A549 (cell line): ENCODE measurements around the gene PTPRE. TPM values are rescaled to one million over a fixed set of nuclear protein-coding genes. Genes with fewer than 3 reads are reported as not detected.

Experiments used
- ATAC-seq, 2 experiments: fragments of 200-7000 bp in 1 of 2; fragments of >200 bp in 1 of 2; cut with Nextera tagmentation in 1 of 2; cut with Tn5 transposase in 1 of 2; 3 replicates each; pipeline versions ENCODE4 v1.8.0 to v1.9.1; 2018 to 2020; ENCODE audit warnings: mild to moderate bottlenecking in 1 of 2, moderate library complexity in 1 of 2
- CTCF ChIA-PET: fragments of 300-600 bp; sonication (Branson Sonifier 250); formaldehyde crosslinking; extraction: SDS; loops from one replicate; lab custom pipeline; 2021; ENCODE audit warnings: antibody characterized with exemption, inconsistent platforms; lab: Yijun Ruan, JAX
- POLR2A ChIA-PET: fragments of 350-600 bp; formaldehyde crosslinking; extraction: SDS; loops from one replicate; lab custom pipeline; 2021; ENCODE audit warnings: antibody characterized with exemption, inconsistent platforms; lab: Yijun Ruan, JAX
- DNase-seq, 2 experiments: peaks; one replicate each; pipeline versions ENCODE4 v3.0.0 to v3.0.0-alpha.2; 2011 to 2016; ENCODE audit warnings: low read depth in 1 of 2, low spot score in 1 of 2
- FAIRE-seq: peaks from 2 replicates; lab custom pipeline; 2011; peaks lifted over from hg19 to GRCh38; lab: Jason Lieb, UNC
- H3K27ac ChIP-seq, 2 experiments: fragments of >200 bp; sonication (Bioruptor Twin); formaldehyde crosslinking; 3 replicates each; pipeline ENCODE4 v1.5.1; 2016 to 2017
- H3K4me1 ChIP-seq: fragments of >200 bp; sonication (Bioruptor Twin); formaldehyde crosslinking; 3 replicates; pipeline ENCODE4 v1.6.1; 2016
- H3K4me2 ChIP-seq: fragments of >200 bp; sonication (Bioruptor Twin); formaldehyde crosslinking; 3 replicates; pipeline ENCODE4 v1.6.1; 2016
- H3K4me3 ChIP-seq: fragments of >200 bp; sonication (Bioruptor Twin); formaldehyde crosslinking; 3 replicates; pipeline ENCODE4 v1.5.1; 2016
- H3K9me3 ChIP-seq: fragments of >200 bp; sonication (Bioruptor Twin); formaldehyde crosslinking; 3 replicates; pipeline ENCODE4 v1.6.1; 2016
- ATOH8 ChIP-seq: fragments of 250-450 bp; sonication (Bioruptor Pico); IDR thresholded peaks from 2 replicates; pipeline ENCODE4 v1.5.0; 2020; ENCODE audit warnings: low read depth, mild to moderate bottlenecking, moderate library complexity
- CHD4 ChIP-seq: fragments of 200-600 bp; sonication (generic); IDR thresholded peaks from 2 replicates; pipeline ENCODE4 v1.6.1; 2016; ENCODE audit warnings: antibody characterized with exemption, mild to moderate bottlenecking, borderline replicate concordance
- EP300 ChIP-seq, 2 experiments: fragments of >200 bp; sonication (Bioruptor Twin); formaldehyde crosslinking; IDR thresholded peaks; 2 replicates in 1 of 2; 3 replicates in 1 of 2; pipeline ENCODE4 v1.6.1; 2016 to 2017
- HDAC2 ChIP-seq: fragments of 200-600 bp; sonication (generic); IDR thresholded peaks from 2 replicates; pipeline ENCODE4 v1.6.1; 2016
- HMGXB4 ChIP-seq: fragments of 250-450 bp; sonication (Bioruptor Pico); IDR thresholded peaks from 2 replicates; pipeline ENCODE4 v1.5.0; 2021; ENCODE audit warnings: mild to moderate bottlenecking, moderate library complexity, borderline replicate concordance
- HOXB5 ChIP-seq: fragments of 250-450 bp; sonication (Bioruptor Pico); IDR thresholded peaks from 2 replicates; pipeline ENCODE4 v1.5.0; 2020; ENCODE audit warnings: mild to moderate bottlenecking, moderate library complexity
- KDM5A ChIP-seq: fragments of 200-600 bp; sonication (generic); IDR thresholded peaks from 2 replicates; pipeline ENCODE4 v1.6.1; 2016; ENCODE audit warnings: antibody characterized with exemption, mild to moderate bottlenecking
- MAX ChIP-seq: IDR thresholded peaks from 2 replicates; pipeline ENCODE4 v1.6.1; 2012
- MAZ ChIP-seq: fragments of 150-350 bp; IDR thresholded peaks from 2 replicates; pipeline ENCODE4 v1.6.1; 2014; ENCODE audit warnings: antibody characterized with exemption, low read depth, low read length, borderline replicate concordance
- NR3C1 ChIP-seq: fragments of >200 bp; sonication (Bioruptor Twin); formaldehyde crosslinking; IDR thresholded peaks from 3 replicates; pipeline ENCODE4 v1.6.1; 2017
- POLR2AphosphoS2 ChIP-seq: conservative IDR thresholded peaks from 2 replicates; pipeline ENCODE4 v1.6.1; 2012; ENCODE audit warnings: low read length, improper control_type of control experiment, inconsistent platforms
- RARB ChIP-seq: fragments of 250-450 bp; sonication (Bioruptor Pico); IDR thresholded peaks from 2 replicates; pipeline ENCODE4 v1.8.0; 2021; ENCODE audit warnings: mild to moderate bottlenecking, moderate library complexity
- RCOR1 ChIP-seq: fragments of 150-350 bp; IDR thresholded peaks from 2 replicates; pipeline ENCODE4 v1.6.1; 2014; ENCODE audit warnings: antibody characterized with exemption, low read length, low read depth
- SMC3 ChIP-seq: fragments of >200 bp; sonication (Bioruptor Twin); formaldehyde crosslinking; IDR thresholded peaks from 3 replicates; pipeline ENCODE4 v1.6.1; 2018; ENCODE audit warnings: inconsistent platforms
- TFCP2L1 ChIP-seq: fragments of 250-450 bp; sonication (Bioruptor Pico); IDR thresholded peaks from 2 replicates; pipeline ENCODE4 v1.5.0; 2021; ENCODE audit warnings: mild to moderate bottlenecking
- TP53 ChIP-seq: fragments of 250-450 bp; sonication (Bioruptor Pico); IDR thresholded peaks from 2 replicates; pipeline ENCODE4 v1.5.0; 2021; ENCODE audit warnings: mild to moderate bottlenecking, moderate library complexity
- ZC3H11A ChIP-seq: fragments of 450-650 bp; IDR thresholded peaks from 2 replicates; pipeline ENCODE4 v1.6.1; 2014; ENCODE audit warnings: antibody characterized with exemption, mild to moderate bottlenecking
- ZFP36 ChIP-seq: fragments of 450-650 bp; IDR thresholded peaks from 2 replicates; pipeline ENCODE4 v1.6.1; 2014; ENCODE audit warnings: borderline replicate concordance; ENCODE audit not compliant: partially characterized antibody
- WGBS: methylation state at CpG from one replicate; pipeline ENCODE4 v1.1.6; 2017; ENCODE audit errors: missing lambda C conversion rate; 5-methylcytosine and 5-hydroxymethylcytosine counted together
- polyA plus RNA-seq, 4 experiments: library from polyadenylated mRNA; depleted of rRNA in 3 of 4; stranded (reverse); fragments of >200 nt; fragmentation: RNase III in 1 of 4; extraction: RNeasy Plus Mini Kit Qiagen cat#74134 plus additional on column Dnase treatment in 1 of 4; gene quantifications; 2 replicates in 3 of 4; 3 replicates in 1 of 4; pipeline ENCODE4 v1.2.3, GENCODE V29; 2011 to 2017
- TF ChIP-seq, protein P1 (sequence below): IDR thresholded peaks from 2 replicates; pipeline ENCODE4 v1.6.1; 2012; ENCODE audit warnings: low read depth, borderline replicate concordance
- TF ChIP-seq, protein P2 (sequence below): fragments of >200 bp; sonication (Bioruptor Twin); formaldehyde crosslinking; IDR thresholded peaks from 3 replicates; pipeline ENCODE4 v1.5.1; 2016

The PTPRE gene
- polyA plus RNA-seq, 2 of the 4 experiments (the other 2 are of a cell fraction): 0.31 to 1.5 TPM

DNA sequence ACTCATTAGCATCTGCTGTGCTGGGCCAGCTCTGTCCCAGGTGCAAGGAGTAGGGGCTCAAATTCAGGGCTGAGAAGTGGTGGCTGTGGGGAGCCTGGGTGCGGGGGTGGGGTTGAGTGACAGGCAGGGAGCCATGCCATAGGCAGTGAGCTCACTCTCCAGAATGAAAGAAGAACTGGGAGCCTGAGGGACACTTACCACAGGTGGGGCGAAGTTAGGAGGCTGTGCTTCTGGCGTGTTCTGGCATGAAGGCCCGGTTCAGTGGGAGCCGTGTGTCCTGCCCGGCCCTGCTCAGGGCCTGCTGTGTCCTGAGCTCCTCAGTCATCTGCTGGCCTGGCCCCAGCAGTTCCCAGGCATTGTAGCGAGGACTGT is 156.8 kb downstream of the PTPRE start:
- H3K4me2 ChIP-seq: no peak overlapping the region
- H3K4me3 ChIP-seq: no peak overlapping the region
- ChIA-PET POLR2A (no interaction called here), CTCF (interaction anchor here (0.8 to 6.4 kb wide), 5 partner anchors 11 to 210 kb away, joined by 3 to 31 read pairs (median 6); partner anchors contain the start of gene PTPRE)
- ATAC-seq (no peak), DNase-seq (no peak), FAIRE-seq (no peak)
- TF ChIP-seq POLR2AphosphoS2 (no peak), HOXB5 (CRISPR knock-in tag) (no peak), MAX (no peak), ZFP36 (no peak), TP53 (no peak)
- H3K4me1 ChIP-seq: no peaks in the 10 kb centered on the region
- 75% methylated on average over 6 of the region's 7 CpGs for WGBS
- H3K9me3 ChIP-seq: no peaks in the 10 kb centered on the region
- H3K27ac ChIP-seq: peak overlapping the region in 1 of 2 experiments; percentile 27; a peak in 1 of 6 replicates

GRCh38 chr10:128064108-128064969 is 157.4 kb downstream of the PTPRE start:
- DNase-seq (no peak), FAIRE-seq (no peak)
- WGBS: 58% methylated on average over 11 of the region's 11 CpGs

DNA sequence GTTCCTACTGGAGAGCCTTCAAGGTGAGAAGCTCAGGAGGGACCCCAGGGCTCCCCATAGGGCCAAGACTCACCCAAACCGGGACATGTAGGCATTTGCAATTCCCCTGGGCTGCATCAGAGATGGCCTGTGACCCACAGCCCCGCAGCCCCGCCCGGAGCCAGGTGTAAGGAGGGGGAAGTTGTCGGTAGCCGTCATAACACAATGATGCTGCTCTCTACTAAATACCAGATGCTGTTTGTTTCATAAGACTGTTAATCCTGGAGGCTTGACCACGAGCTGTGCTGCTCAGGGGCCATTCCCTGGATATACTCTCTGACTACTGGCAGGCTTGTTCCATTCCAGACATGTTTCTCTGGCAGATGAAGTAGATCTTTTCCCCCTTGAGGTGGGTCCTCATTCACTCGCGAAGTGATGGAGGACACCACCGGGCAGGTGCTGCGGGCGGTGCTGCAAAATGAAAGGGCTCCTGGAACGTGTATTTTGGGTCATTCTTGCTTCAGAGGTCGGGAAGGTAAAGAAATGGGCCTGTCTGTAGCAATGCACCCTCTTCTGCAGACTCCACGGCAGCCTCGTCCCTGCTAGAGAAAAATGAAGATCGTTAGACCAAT is 158.2 kb downstream of the PTPRE start:
- no peaks in the 10 kb centered on the region for H3K9me3 ChIP-seq
- TF ChIP-seq MAZ (no peak), TFCP2L1 (CRISPR knock-in tag) (no peak), POLR2AphosphoS2 (no peak), HMGXB4 (CRISPR knock-in tag) (no peak), RARB (no peak)
- ChIA-PET POLR2A (no interaction called here), CTCF (interaction anchor here (1.0 to 6.4 kb wide), 3 partner anchors 9 to 159 kb away, joined by 3 to 31 read pairs (median 7); partner anchors contain the start of gene PTPRE)
- H3K4me2 ChIP-seq: no peak overlapping the region
- 52% methylated on average over 12 of the region's 17 CpGs for WGBS
- H3K4me3 ChIP-seq: no peak overlapping the region
- DNase-seq (no peak), FAIRE-seq (no peak), ATAC-seq (no peak)
- no peak overlapping the region for H3K27ac ChIP-seq
- no peaks in the 10 kb centered on the region for H3K4me1 ChIP-seq

More at GRCh38 chr10:128064108-128064969, 157.4 kb downstream of the PTPRE start:
- Histone ChIP-seq H3K4me1 (no peaks in the 10 kb centered on the region), H3K27ac (peak overlapping the region in 1 of 2 experiments; percentile 27; a peak in 1 of 6 replicates), H3K4me2 (no peak overlapping the region), H3K4me3 (no peak overlapping the region), H3K9me3 (no peaks in the 10 kb centered on the region)
- POLR2A ChIA-PET: no interaction called here
- no peak for ATAC-seq
- CTCF ChIA-PET: interaction anchor here (1.0 to 6.4 kb wide), 4 partner anchors 10 to 211 kb away, joined by 3 to 31 read pairs (median 6); partner anchors contain the start of gene PTPRE
- no peak for TF ChIP-seq RCOR1
- no peak for TF ChIP-seq MAZ
- no peak for TF ChIP-seq HDAC2

- H3K4me3 ChIP-seq: no peak overlapping the region
- no peak overlapping the region for H3K27ac ChIP-seq
Measured at GRCh38 chr10:128065881-128066534, 159.1 kb downstream of the PTPRE start.

More at GRCh38 chr10:128065881-128066534, 159.1 kb downstream of the PTPRE start:
- Histone ChIP-seq H3K4me2 (no peak overlapping the region), H3K4me1 (no peaks in the 10 kb centered on the region), H3K9me3 (no peaks in the 10 kb centered on the region)
- ATAC-seq (no peak), FAIRE-seq (no peak), DNase-seq (no peak)
- 74% methylated on average over 13 of the region's 13 CpGs for WGBS
- CTCF ChIA-PET: interaction anchor here (0.6 to 6.4 kb wide), 2 partner anchors 149 to 160 kb away, joined by 4 to 31 read pairs; partner anchors contain the start of gene PTPRE
- TF ChIP-seq EP300 (IDR thresholded peaks at IDR 0.05): no peak
- no peak for TF ChIP-seq KDM5A
- no peak for TF ChIP-seq ATOH8 (CRISPR knock-in tag)
- TF ChIP-seq ZC3H11A: no peak
- TF ChIP-seq, protein P1, sequence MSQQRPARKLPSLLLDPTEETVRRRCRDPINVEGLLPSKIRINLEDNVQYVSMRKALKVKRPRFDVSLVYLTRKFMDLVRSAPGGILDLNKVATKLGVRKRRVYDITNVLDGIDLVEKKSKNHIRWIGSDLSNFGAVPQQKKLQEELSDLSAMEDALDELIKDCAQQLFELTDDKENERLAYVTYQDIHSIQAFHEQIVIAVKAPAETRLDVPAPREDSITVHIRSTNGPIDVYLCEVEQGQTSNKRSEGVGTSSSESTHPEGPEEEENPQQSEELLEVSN: no peak
- TF ChIP-seq, protein P2, sequence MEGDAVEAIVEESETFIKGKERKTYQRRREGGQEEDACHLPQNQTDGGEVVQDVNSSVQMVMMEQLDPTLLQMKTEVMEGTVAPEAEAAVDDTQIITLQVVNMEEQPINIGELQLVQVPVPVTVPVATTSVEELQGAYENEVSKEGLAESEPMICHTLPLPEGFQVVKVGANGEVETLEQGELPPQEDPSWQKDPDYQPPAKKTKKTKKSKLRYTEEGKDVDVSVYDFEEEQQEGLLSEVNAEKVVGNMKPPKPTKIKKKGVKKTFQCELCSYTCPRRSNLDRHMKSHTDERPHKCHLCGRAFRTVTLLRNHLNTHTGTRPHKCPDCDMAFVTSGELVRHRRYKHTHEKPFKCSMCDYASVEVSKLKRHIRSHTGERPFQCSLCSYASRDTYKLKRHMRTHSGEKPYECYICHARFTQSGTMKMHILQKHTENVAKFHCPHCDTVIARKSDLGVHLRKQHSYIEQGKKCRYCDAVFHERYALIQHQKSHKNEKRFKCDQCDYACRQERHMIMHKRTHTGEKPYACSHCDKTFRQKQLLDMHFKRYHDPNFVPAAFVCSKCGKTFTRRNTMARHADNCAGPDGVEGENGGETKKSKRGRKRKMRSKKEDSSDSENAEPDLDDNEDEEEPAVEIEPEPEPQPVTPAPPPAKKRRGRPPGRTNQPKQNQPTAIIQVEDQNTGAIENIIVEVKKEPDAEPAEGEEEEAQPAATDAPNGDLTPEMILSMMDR: no peak
- no peak for TF ChIP-seq SMC3
- no peak for TF ChIP-seq POLR2AphosphoS2
- TF ChIP-seq CHD4: no peak
- no peak for TF ChIP-seq RCOR1
- no peak for TF ChIP-seq NR3C1
- no peak for TF ChIP-seq ZFP36
- POLR2A ChIA-PET: no interaction called here
